ENCODE measurements around the gene TMEM233.
"Not testable (repeated sequence)": the region's sequence is repeated elsewhere in the genome, so short reads cannot be mapped to it uniquely, and the experiment has no call there.

Gene TMEM233

DNA sequence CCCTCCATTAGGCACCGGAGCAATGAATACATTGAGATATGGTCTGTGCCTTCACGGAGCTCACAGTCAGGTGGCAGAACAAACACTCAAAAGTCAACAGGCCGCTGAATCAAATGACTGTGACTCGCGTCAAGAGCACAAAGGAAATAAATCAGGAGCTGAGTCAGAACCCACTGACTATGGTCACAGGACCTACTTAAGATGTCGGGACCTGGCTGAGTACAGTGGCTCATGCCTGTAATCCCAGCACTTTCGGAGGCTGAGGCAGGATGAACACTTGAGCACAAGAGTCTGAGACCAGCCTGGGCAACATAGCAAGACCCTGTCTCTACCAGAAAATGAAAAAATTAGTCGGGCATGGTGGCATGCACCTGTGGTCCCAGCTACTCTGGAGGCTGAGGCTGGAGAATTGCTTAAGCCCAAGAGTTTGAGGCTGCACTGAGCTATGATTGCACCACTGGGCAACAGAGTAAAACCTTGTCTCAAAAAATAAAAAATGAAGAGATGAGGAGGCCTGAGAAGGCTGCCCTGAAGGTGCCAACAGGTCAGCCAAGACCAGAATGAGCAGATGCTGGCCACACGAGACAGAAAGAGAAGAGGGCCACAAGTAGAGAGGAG is 19.9 kb downstream of the TMEM233 start:
- no peak for DNase-seq

DNA sequence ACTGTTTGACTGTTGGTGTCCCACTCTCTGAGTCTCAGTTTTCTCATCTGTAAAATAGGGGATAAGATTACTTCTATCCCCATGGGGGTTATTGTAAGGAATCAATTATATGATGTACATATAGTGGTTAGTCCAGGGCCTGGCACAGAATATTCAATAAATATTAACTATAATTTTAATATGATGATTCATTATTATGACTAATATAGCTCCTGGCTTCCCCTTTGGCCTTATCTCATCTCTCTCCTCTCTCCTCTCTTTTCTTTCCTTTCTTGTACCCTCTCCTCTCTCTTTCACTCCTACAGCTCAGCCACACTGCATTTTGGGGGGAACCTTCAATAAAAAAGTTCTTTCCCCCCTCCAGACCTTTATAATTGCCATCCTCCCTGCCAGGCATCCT is 21.1 kb downstream of the TMEM233 start:
- no peak for DNase-seq

DNA sequence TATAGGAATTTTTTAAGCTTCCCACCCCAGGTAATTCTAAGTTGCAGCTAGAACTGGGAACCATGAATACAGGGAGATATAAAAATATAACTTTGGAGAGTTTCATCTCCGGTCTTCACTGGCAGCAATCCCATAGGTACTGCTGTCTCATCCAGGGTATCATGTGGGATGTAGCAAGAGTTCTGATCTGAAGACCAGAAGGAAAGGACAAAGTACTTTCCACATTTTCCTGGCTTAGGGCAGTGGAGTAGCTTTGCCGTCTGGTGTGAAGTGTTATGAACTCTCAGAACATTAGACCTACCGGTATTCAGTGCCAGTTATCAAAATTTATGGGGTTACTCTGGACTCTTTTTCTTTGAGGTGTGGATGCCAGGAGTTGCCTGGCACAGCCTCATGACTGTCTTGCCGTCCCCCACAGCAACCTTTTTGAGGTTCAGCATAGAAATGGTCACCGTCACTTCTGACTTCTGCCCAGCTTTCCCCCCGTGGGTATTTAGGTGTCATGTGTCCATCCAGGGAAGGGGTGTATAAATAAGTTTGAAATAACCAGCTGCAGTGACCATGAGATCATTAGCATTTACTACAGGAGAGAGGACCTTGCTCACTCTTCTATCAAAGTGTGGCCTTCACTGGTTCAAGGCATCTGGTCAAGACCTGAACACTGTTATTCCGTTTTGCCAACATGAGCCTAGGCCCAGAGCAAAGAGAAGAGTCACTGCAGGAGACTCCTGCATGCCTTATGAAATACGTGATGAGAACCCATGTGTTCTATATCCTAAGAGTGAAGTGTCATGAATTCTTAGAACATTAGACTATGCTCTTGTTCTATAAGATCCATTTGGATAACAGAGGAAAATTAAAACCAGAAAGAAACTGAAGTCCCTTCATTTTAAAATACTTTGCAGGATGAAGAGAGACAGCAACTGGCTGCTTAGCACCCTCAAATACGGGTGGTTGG is 22.2 kb downstream of the TMEM233 start:
- no peak for DNase-seq

DNA sequence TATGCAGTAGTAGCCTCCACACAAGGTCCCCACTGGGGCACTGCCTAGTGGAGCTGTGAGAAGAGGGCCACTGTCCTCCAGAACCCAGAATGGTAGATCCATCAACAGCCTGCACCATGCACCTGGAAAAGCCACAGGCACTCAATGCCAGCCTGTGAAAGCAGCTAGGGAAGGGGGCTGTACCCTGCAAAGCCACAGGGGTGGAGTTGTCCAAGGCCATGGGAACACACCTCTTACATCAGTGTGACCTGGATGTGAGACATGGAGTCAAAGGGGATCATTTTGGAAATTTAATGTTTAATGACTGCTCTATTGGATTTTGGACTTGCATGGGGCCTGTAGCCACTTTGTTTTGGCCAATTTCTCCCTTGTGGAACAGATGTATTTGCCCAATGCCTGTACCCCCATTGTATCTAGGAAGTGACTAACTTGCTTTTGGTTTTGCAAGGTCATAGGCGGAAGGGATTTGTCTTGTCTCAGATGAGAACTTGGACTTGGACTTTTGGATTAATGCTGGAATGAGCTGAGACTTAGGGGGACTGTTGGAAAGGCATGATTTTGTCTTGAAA is 24.8 kb downstream of the TMEM233 start:
- DNase-seq = not testable (repeated sequence)

DNA sequence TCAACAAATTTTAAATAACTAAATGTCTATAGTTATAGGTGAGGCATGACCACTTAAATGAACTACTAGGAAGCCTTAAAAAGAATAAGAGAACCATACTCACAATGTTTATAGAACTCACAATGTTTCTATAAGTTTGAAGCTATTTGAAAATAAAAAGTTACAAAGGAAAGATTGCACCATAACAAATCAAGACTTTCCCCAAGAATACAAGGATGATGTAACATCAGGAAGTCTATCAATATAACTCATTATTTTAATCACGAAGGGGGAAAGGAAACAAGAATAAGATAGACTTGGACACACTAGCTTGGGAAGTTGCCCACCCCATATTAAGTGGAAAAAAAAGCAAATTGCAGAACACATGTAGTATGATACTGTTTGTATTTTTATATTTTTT is 26.9 kb downstream of the TMEM233 start:
- no peak for DNase-seq

DNA sequence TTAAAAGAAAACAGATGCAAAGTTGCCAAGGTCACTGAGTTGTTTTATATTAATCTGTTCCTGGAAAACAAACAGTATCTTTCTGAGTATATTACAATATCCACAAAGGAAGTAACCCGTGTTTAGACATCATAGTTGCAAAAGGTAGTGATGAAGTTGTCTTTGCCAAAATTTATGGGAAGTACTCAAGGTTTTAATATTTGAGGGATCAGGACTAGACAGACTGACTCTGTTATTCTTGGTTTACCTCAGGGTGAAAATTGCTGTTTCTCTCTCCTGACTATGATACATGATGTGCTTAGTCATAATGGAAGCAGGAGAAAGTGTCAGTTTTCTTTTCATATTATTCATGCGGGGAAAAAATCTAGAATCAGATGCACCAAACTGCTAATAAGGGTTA is 28.3 kb downstream of the TMEM233 start:
- DNase-seq = no peak

DNA sequence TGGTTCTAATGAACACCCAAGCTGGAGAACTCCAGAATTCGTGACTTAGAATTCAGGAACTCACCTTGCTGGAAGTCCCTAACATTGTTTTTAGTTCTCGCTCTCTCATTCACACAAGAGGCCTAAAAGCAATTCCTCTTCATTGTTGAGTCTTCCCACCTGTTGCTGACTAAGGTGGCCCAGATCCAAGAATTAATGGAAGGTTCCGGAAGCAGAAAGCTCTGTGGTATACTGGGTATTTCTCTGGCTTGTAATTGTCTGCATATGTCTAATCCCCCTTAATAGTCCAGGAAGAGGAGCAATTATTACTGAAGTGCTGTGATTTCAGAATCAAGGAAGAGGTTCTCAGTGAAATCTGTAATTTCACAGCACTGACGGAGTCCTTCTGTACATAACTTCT is 31.4 kb downstream of the TMEM233 start:
- no peak for DNase-seq

DNA sequence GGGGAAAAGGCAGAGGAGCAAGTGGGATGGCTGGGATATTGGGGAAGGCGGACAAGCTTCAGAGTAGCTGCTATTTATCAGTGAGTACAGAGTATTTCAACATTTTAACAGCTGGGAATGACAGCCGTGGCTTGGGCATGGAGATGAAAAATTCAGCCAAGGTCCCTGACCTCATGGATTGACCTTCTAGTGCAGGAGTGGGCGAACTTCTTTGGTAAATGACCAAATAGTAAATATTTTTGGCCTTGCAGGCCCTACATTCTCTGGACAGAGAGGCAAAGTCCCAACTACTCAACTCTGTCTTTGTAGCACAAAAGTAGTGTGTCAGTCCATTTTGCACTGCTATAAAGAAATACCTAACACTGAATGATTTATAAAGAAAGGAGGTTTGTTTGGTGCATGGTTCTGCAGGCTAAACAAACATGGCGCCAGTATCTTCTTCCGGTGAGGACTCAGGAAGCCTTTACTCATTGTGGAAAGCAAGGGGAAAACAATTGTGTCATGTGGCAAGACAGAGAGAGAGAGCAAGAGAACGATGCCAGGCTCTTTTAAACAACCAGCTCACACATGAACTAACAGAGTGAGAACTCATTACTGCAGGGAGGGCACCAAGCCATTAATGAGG is 33.6 kb downstream of the TMEM233 start:
- DNase-seq = no peak

DNA sequence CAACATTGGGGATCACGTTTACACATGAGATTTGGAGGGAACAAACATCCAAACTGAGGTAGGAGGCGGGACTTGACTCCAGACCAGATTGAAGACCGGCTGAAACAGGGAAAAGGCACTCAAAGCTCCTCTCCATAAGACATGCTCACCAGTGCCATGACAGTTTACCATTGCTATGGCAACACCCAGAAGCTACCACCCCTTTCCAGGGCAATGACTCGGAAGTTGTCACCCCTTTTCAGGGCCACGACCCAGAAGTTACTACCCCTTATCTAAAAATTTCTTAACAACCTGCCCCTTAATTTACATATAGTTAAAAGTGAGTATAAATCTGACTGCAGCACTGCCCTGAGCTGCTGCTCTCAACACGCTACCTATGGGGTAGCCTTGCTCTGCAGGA is 34.1 kb downstream of the TMEM233 start:
- DNase-seq = no peak

DNA sequence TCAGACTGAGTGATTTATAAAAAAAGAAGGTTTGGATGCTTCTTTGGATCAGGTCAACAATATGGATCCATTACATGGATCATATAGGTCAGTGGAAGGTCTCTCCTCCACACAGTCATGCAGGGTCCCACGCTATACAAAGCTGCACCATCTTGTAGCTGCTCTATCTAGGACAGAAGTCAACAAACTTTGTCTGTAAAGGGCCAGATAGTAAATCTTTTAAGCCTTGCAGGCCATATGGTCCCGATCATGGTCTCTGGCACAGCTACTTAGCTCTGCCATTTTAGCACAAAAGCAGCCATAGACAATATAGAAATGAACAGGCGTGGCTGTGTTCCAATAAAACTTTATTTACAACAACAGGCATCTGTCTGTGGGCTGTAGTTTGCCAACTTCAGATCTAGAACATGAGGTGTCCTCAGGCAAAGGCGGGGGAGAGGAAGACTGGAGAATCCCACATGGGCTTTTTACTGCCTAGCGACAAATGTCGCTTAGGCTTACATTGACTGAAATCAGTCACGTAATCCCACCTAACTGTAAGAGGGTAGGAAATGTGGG is 36.7 kb downstream of the TMEM233 start:
- DNase-seq = no peak

DNA sequence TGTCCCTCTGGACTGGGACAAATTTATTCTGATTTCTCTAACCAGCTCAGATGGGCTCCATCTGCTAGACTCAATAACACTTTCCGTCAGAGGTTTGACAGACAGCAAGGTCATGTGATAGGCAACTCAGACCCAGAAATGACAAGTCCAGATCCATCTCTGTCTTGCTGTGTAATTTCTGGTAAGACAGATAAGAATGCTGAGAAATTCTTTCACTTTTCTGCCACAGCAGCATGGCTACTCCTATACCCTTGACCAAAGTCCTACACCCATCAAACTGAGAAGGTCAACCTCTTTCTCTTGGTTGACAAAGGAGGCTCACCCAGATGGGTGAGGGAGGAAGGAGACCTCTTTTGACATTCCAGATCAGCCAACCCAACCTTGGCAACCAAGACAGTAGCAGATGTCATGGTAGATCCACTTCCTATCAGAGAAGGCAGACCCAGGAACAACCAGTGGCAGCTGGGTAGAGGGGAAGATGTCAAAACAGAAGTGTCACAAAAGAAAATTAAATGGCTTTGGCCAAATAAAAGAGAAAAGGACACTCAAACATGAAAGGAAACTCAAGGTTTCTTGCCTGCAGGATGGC is 37.5 kb downstream of the TMEM233 start:
- no peak for DNase-seq

DNA sequence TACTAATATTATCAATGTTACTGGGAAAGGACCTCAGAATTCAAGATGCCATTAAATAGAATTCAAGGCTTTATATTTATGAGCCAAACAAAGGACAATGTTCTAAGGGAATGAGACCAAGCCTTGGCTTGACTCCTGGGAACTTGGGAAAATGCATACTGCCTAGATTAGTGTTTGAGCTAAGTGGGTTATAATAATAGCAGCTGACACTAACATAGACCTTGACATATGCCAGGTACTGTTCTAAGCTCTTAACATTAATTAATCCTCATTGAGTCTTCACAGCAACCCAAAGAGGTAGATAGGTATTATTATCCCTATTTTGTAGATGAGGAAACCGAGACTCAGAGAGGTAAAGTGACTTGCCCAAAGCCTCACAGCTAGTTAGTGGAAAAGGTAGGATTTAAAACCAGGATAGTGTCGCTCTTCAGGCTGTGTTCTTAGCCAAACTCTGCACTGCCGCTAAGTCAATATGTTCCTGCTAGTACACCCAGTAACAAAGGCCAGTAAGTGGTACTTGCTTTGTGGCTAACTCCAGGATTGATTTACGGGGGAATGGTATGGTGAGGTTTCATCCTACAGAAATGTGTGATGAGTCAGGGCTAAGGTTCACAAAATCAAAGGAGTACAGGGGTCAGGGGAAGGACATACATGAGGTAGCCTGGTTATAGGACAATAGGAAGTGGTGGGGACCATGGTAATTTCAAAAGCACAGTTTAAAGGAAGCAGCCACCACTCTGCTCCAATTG is 38.5 kb downstream of the TMEM233 start:
- DNase-seq = no peak

DNA sequence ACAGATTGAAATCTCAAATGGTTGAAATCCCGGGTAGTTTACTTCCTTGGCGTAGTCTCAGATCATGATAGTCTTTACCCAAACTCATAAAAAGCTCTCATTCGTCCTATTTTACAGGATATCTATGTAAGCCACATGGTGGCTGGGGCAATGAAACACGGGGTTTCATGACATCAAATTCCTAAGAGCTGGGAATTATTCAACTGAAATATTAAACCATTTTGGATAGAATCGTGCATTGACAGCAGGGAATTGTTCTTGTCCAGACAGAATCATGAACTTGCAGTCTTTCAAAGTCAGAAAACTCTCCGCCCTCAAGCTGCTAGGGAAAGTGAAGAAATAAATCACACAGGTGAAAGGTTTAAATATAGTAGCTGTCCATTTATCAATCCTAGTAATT is 41.2 kb downstream of the TMEM233 start:
- no peak for DNase-seq

DNA sequence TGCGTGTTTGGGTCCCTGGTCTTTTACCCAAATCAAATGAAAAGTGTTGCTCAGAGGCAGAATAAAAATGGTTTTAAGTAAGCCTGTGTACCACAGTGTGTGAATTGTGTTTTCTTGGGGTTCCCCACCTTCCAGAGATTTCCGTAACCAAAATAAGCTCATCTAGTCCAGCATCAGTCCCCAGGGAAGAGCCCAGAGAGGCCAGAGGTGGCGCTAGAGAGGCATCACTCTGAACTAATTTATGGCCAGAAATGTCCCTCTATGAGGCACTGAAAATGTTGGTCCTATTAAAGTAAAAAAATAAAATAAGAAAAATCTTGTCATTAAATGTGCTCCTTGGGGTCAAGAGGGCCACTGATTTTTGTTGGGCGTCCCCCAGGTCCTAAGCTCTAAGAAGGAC is 49.4 kb downstream of the TMEM233 start:
- no peak for DNase-seq

DNA sequence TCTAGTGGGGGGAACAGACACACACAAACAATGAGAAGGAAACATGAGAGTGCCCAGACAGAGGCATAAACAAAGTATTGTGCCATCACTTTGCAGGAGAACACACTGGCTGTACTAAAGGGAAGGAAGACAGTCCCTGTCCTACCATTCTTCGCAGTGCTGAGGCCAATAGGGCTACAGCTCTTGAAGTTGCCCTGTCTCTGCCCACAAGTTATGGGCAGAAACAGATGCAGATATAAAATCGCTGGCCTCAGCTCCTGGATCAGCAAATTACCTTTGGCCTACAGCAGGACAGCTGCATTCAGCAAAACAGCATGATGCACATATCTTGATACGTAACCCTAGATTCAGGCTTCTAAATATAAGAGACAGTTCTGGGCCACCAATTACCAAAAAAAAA is 51.4 kb downstream of the TMEM233 start:
- no peak for DNase-seq

DNA sequence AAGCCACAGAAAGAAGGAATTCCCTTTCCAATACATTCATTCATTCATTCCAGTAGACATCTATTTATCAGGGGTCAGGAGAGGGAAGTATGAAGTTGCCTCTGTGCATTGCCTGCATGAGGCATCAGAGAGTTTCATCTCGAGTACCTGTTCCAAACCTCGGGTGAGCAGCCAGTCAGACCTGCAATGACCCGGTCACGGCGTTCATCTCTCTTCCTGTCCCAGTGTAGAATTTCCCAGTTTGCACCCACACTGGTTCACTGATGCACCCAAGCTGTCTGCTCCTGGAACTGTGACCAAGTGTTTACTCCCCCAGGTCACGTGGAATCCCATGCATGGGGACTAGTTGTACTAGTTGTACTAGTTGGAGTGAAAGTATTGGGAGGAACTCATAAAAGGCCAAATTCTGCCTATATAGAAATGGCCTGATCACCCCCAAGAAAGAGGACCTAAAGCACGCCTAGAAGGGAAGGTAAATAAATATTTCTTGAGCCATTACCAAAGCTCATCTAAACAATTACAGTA is 52.0 kb downstream of the TMEM233 start:
- no peak for DNase-seq

DNA sequence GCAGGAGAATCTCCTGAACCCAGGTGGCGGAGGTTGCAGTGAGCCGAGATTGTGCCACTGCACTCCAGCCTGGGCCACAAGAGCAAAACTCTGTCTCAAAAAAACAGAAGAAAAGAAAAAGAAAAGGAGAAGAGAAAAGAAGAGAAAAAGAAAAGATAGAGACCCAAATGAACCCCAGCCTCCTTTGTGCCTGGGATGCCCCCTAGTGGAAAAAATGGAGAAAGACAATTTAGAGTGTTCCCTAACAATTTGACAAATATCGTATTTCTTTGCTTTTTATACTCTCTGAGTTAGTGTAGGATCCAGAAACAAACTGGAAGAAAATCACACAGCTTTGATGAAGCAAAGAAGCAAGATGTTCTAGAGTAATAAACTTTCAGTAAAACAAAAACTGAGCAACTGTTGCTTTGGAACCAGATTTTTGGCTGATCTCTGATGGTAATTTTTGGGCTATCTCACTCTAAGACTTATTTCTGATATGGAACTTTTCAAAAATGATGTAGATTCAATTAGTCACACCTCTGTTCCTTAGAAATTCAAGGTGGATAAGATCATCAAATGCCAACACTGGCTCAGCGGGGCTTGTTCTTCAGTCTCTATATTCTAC is 55.7 kb downstream of the TMEM233 start:
- DNase-seq = no peak

DNA sequence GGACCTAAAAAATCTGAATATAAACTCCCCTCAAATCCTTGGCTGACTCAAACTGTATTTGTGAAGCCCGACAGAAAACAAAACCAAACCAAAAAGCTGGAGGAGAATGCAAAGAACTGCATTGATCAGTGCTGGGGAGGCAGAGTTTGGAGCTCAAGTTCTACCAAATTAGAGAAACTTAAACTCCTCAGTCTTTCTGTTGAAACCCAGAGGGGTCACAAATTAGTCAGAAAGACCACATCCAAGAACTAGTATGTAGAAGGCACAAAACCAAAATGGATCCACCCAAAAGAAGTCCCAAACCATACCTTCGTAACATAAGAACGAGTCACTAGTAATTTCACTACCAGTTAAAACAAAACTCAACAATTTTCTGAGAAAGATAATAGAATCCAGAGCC is 59.1 kb downstream of the TMEM233 start:
- DNase-seq = no peak

DNA sequence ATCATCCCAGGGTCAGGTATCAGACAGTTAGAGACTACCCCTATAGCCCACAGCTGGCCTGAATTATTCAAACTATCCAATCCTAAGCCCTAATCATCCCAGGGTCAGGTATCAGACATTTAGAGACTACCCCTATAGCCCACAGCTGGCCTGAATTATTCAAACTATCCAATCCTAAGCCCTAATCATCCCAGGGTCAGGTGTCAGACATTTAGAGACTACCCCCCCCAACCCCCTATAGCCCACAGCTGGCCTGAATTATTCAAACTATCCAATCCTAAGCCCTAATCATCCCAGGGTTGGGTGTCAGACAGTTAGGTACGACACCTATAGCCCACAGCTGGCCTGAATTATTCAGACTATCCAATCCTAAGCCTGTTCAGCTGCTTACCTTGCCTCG is 63.4 kb downstream of the TMEM233 start:
- DNase-seq = not testable (repeated sequence)

DNA sequence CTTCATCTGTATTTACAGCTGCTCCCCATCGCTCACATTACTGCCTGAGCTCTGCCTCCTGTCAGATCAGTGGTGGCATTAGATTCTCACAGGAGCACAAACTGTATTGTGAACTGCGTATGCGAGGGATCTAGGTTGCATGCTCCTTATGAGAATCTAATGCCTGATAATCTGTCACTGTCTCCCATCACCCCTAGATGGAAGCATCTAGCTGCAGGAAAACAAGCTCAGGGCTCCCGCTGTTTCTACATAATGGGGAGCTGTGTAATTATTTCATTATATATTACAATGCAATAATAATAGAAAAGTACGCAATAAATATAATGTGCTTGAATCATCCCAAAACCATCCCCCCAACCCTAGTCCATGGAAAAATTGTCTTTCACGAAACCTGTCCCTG is 64.6 kb downstream of the TMEM233 start:
- not testable (repeated sequence) for DNase-seq

DNA sequence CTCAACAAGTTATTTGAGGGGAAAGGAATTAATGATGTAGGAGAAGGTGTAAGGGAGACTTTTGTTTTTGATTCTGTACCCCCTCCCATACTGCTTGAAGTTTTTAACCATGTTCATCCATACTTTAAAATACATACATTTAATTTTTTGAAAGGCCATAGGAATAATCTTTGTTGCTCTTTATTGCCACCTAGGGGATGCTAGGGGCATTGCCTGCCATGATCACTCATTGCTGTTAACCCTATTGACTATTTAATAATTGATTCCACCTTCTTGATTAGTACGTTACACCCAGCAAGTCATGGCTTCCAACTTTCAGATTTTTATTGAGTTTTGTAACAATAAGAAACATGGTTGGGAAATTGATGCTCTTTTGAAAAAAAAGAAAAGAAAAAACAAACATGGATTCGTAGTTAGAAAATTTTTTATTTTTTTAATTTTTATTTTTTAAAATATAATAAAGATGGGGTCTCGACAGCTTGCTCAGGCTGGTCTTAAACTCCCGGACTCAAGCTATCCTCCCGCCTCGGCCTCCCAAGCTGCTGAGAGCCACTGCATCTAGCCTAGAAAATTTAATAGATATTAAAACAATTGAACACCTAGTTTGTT is 65.8 kb downstream of the TMEM233 start:
- peak; percentile 43 for DNase-seq
